ENCODE data around the gene ZBTB33. TPM values are rescaled to one million over a fixed set of nuclear protein-coding genes. Genes with fewer than 3 reads are reported as not detected.

The ZBTB33 gene
- total and polyA plus RNA-seq, 4 donors = 6.1 to 18.1 (median 11.5) TPM

DNA sequence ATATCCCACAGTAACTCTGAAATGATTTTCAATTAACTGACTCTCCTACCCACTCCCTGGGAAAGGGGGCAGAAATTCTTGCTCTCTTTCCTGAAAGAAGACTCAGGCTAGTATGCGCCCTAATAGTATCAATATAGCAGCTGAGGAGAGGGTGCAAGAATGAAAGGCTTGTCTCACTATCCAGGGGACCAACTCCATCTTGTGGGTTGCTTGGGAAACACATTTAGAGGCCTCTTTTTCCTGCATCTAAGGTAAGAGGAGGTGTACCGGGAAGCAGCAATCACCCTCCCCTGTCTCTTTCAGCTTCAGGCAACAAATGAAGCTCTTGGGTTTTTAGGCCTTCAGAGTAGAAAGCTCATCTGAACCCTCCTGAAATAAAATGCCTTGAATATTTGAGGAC, 49.3 kb downstream of the ZBTB33 start:
- Histone ChIP-seq H3K9me3 (ENCODE audit: control insufficient read depth in 4 of 4, low read length in 3 of 4) (no peaks in the 10 kb centered on the region), H3K27me3 (ENCODE audit: control insufficient read depth in 4 of 4, insufficient read depth in 4 of 4, low read length in 3 of 4) (no peaks in the 10 kb centered on the region), H3K9ac (ENCODE audit: low read depth in 1 of 2, low read length in 2 of 2) (no peak overlapping the region), H3K27ac (ENCODE audit: low read depth in 1 of 2, low read length in 2 of 2) (no peak overlapping the region), H3K36me3 (ENCODE audit: control insufficient read depth in 4 of 4, insufficient read depth in 3 of 4, low read depth in 1 of 4, low read length in 3 of 4) (no peaks in the 10 kb centered on the region), H3K4me3 (ENCODE audit: low read depth in 1 of 3, low read length in 3 of 3) (no peak overlapping the region), H3K4me1 (ENCODE audit: control insufficient read depth in 4 of 4, insufficient read depth in 4 of 4, low read length in 3 of 4) (peaks cover 0 to 16% (median 5%) of the 10 kb centered on the region in 4 donors)
- no peak for TF ChIP-seq NR2F2 (IDR thresholded peaks at IDR 0.05)
- TF ChIP-seq, protein P1, sequence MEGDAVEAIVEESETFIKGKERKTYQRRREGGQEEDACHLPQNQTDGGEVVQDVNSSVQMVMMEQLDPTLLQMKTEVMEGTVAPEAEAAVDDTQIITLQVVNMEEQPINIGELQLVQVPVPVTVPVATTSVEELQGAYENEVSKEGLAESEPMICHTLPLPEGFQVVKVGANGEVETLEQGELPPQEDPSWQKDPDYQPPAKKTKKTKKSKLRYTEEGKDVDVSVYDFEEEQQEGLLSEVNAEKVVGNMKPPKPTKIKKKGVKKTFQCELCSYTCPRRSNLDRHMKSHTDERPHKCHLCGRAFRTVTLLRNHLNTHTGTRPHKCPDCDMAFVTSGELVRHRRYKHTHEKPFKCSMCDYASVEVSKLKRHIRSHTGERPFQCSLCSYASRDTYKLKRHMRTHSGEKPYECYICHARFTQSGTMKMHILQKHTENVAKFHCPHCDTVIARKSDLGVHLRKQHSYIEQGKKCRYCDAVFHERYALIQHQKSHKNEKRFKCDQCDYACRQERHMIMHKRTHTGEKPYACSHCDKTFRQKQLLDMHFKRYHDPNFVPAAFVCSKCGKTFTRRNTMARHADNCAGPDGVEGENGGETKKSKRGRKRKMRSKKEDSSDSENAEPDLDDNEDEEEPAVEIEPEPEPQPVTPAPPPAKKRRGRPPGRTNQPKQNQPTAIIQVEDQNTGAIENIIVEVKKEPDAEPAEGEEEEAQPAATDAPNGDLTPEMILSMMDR (IDR thresholded peaks at IDR 0.05; ENCODE audit: low read depth, low read length, missing input control) = peak; percentile 30
- peak; percentile 77 to 81 for TF ChIP-seq RAD21 (IDR thresholded peaks at IDR 0.05)
- DNase-seq (ENCODE audit: low spot score) = no peak
- WGBS = 58% methylated on average over 2 of the region's 2 CpGs

DNA sequence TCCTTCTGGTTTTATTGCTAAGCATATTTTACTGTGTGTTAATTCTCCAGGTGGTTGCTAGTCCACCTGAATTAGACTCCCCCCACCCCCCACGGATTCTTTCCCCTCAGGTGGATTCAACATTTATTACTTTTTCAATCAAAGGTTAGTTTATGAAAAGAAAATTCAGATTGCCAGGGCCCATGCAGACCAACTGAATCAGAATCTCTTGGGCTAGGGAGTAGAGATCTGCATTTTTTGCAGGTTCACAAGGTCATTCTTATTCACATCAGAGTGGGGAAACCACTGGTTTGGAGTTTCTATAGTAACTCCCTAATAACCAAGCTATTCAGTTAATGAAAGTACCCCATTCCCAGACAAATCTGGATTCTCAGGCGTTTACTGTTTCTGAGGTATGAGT, 50.9 kb downstream of the ZBTB33 start:
- DNase-seq (ENCODE audit: low spot score) = no peak
- no peak for TF ChIP-seq HNF4A (conservative IDR thresholded peaks at IDR 0.05)
- TF ChIP-seq EGR1 (IDR thresholded peaks at IDR 0.05; ENCODE audit: low read depth in 2 of 2) = no peak
- TF ChIP-seq RAD21 (IDR thresholded peaks at IDR 0.05) = no peak
- no peak for TF ChIP-seq RXRA (IDR thresholded peaks at IDR 0.05)
- no peak for TF ChIP-seq FOXA1 (IDR thresholded peaks at IDR 0.05)
- TF ChIP-seq, protein P2, sequence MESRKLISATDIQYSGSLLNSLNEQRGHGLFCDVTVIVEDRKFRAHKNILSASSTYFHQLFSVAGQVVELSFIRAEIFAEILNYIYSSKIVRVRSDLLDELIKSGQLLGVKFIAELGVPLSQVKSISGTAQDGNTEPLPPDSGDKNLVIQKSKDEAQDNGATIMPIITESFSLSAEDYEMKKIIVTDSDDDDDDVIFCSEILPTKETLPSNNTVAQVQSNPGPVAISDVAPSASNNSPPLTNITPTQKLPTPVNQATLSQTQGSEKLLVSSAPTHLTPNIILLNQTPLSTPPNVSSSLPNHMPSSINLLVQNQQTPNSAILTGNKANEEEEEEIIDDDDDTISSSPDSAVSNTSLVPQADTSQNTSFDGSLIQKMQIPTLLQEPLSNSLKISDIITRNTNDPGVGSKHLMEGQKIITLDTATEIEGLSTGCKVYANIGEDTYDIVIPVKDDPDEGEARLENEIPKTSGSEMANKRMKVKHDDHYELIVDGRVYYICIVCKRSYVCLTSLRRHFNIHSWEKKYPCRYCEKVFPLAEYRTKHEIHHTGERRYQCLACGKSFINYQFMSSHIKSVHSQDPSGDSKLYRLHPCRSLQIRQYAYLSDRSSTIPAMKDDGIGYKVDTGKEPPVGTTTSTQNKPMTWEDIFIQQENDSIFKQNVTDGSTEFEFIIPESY (IDR thresholded peaks at IDR 0.05) = no peak
- TF ChIP-seq NR2F2 (IDR thresholded peaks at IDR 0.05) = no peak
- no peak for TF ChIP-seq HNF4G (IDR thresholded peaks at IDR 0.05)
- TF ChIP-seq, protein P3, sequence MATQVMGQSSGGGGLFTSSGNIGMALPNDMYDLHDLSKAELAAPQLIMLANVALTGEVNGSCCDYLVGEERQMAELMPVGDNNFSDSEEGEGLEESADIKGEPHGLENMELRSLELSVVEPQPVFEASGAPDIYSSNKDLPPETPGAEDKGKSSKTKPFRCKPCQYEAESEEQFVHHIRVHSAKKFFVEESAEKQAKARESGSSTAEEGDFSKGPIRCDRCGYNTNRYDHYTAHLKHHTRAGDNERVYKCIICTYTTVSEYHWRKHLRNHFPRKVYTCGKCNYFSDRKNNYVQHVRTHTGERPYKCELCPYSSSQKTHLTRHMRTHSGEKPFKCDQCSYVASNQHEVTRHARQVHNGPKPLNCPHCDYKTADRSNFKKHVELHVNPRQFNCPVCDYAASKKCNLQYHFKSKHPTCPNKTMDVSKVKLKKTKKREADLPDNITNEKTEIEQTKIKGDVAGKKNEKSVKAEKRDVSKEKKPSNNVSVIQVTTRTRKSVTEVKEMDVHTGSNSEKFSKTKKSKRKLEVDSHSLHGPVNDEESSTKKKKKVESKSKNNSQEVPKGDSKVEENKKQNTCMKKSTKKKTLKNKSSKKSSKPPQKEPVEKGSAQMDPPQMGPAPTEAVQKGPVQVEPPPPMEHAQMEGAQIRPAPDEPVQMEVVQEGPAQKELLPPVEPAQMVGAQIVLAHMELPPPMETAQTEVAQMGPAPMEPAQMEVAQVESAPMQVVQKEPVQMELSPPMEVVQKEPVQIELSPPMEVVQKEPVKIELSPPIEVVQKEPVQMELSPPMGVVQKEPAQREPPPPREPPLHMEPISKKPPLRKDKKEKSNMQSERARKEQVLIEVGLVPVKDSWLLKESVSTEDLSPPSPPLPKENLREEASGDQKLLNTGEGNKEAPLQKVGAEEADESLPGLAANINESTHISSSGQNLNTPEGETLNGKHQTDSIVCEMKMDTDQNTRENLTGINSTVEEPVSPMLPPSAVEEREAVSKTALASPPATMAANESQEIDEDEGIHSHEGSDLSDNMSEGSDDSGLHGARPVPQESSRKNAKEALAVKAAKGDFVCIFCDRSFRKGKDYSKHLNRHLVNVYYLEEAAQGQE (IDR thresholded peaks at IDR 0.05) = no peak
- TF ChIP-seq, protein P1 (IDR thresholded peaks at IDR 0.05; ENCODE audit: low read depth, low read length, missing input control) = no peak
- TF ChIP-seq GABPA (IDR thresholded peaks at IDR 0.05 in 1 of 2, conservative IDR thresholded peaks at IDR 0.05 in 1 of 2) = no peak
- no peak for TF ChIP-seq SP1 (IDR thresholded peaks at IDR 0.05)
- TF ChIP-seq, protein P4, sequence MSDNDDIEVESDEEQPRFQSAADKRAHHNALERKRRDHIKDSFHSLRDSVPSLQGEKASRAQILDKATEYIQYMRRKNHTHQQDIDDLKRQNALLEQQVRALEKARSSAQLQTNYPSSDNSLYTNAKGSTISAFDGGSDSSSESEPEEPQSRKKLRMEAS (IDR thresholded peaks at IDR 0.05) = no peak
- no peak for TF ChIP-seq FOXA2 (IDR thresholded peaks at IDR 0.05)
- no peak for TF ChIP-seq JUND (IDR thresholded peaks at IDR 0.05)
- TF ChIP-seq, protein P5, sequence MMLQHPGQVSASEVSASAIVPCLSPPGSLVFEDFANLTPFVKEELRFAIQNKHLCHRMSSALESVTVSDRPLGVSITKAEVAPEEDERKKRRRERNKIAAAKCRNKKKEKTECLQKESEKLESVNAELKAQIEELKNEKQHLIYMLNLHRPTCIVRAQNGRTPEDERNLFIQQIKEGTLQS (IDR thresholded peaks at IDR 0.05) = no peak
- TF ChIP-seq YY1 (IDR thresholded peaks at IDR 0.05) = no peak
- Histone ChIP-seq H3K27ac (ENCODE audit: low read depth in 1 of 2, low read length in 2 of 2) (no peak overlapping the region), H3K4me1 (ENCODE audit: control insufficient read depth in 4 of 4, insufficient read depth in 4 of 4, low read length in 3 of 4) (peaks cover 0 to 16% (median 5%) of the 10 kb centered on the region in 4 donors), H3K9me3 (ENCODE audit: control insufficient read depth in 4 of 4, low read length in 3 of 4) (no peaks in the 10 kb centered on the region), H3K27me3 (ENCODE audit: control insufficient read depth in 4 of 4, insufficient read depth in 4 of 4, low read length in 3 of 4) (no peaks in the 10 kb centered on the region), H3K36me3 (ENCODE audit: control insufficient read depth in 4 of 4, insufficient read depth in 3 of 4, low read depth in 1 of 4, low read length in 3 of 4) (no peaks in the 10 kb centered on the region), H3K4me3 (ENCODE audit: low read depth in 1 of 3, low read length in 3 of 3) (no peak overlapping the region), H3K9ac (ENCODE audit: low read depth in 1 of 2, low read length in 2 of 2) (no peak overlapping the region)
- WGBS = 81% methylated on average over 2 of the region's 2 CpGs
